ENCODE measurements around the gene KIF3A.

KIF3A gene

DNA sequence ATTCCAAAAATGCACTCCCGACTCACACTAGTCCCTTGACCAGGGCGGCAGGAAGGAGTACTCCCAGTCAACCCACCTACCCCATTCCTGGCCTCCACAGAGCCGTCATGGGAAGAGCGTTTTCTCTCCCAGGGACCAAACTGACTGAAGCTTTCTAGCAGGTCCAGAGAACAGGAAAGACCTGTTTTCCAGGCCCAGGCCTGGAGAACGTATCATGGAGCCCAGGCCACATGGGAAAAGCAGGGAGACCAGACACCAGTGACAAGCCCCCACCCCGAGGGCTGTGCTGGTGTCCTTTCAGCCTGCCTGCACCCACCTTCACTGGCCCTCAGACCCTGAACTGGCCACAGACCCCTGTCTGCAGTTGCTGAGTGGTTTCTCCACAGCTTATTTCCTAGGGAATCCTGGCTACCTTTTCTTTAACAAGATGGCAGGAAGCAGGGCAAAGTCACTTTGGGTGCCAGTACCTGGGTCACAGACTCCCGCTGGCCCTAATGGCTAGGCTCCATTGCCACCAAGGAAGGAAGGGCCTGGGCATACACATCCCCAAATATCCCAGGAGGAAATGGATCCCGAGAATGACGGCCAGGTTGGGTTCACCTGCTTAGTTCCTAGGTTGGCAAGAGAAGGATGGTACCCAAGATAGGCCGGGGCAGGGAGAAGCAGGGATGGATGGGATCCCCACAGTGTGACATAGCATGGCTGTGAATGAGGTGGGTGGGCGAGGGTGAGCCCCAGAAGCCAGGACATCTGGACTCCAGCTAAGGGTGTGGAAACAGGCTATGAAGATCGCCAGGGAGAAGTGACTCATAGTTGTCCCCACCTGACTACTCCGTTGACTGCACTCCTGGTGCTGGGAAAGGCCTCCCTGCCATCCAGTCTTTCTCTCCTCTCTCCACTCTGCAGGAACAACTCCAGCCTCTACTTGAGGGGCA lies 22.0 kb upstream of the KIF3A start:
- H3K4me1 ChIP-seq (ENCODE audit: low read length) = no peaks in the 10 kb centered on the region
- no peak for TF ChIP-seq EZH2 (optimal IDR thresholded peaks at IDR 0.05; ENCODE audit: low read depth, low read length)
- TF ChIP-seq CTCF (IDR thresholded peaks at IDR 0.05; ENCODE audit: low read length) = no peak
- no peak for TF ChIP-seq EZH2phosphoT487 (IDR thresholded peaks at IDR 0.05; ENCODE audit: low read length)
- H3K27me3 ChIP-seq (replicated peaks; ENCODE audit: insufficient read depth, low read length) = no peaks in the 10 kb centered on the region
- no peak overlapping the region for H2AFZ ChIP-seq (ENCODE audit: low read length)
- H3K27ac ChIP-seq (ENCODE audit: low read length) = no peak overlapping the region
- H3K4me3 ChIP-seq (ENCODE audit: low read length) = no peak overlapping the region
- no peak for DNase-seq
- no peaks in the 10 kb centered on the region for H4K20me1 ChIP-seq (ENCODE audit: insufficient read depth, low read length)
- H3K36me3 ChIP-seq (replicated peaks; ENCODE audit: insufficient read depth, low read length) = no peaks in the 10 kb centered on the region
- H3K79me2 ChIP-seq (ENCODE audit: low read length) = no peaks in the 10 kb centered on the region
- H3K9ac ChIP-seq (ENCODE audit: low read length) = no peak overlapping the region
- H3K4me2 ChIP-seq (ENCODE audit: low read depth, low read length) = no peak overlapping the region
- H3K9me3 ChIP-seq (replicated peaks; ENCODE audit: insufficient read depth, low read length) = no peaks in the 10 kb centered on the region
- H3F3A ChIP-seq (ENCODE audit: insufficient read depth, low read length) = no peaks in the 10 kb centered on the region
- no peaks in the 10 kb centered on the region for H3K9me2 ChIP-seq (replicated peaks; ENCODE audit: insufficient read depth, low read length)

- no peak overlapping the region for H3K4me2 ChIP-seq (ENCODE audit: low read depth, low read length)
- H3K27ac ChIP-seq (ENCODE audit: low read length) = no peak overlapping the region
- no peaks in the 10 kb centered on the region for H3F3A ChIP-seq (ENCODE audit: insufficient read depth, low read length)
- H3K4me3 ChIP-seq (ENCODE audit: low read length) = no peak overlapping the region
- H3K9me2 ChIP-seq (replicated peaks; ENCODE audit: insufficient read depth, low read length) = no peaks in the 10 kb centered on the region
- H2AFZ ChIP-seq (ENCODE audit: low read length) = no peak overlapping the region
- no peaks in the 10 kb centered on the region for H3K4me1 ChIP-seq (ENCODE audit: low read length)
- no peaks in the 10 kb centered on the region for H4K20me1 ChIP-seq (ENCODE audit: insufficient read depth, low read length)
- TF ChIP-seq CTCF (IDR thresholded peaks at IDR 0.05; ENCODE audit: low read length) = no peak
- no peak for TF ChIP-seq EZH2 (optimal IDR thresholded peaks at IDR 0.05; ENCODE audit: low read depth, low read length)
- no peak for TF ChIP-seq EZH2phosphoT487 (IDR thresholded peaks at IDR 0.05; ENCODE audit: low read length)
- H3K36me3 ChIP-seq (replicated peaks; ENCODE audit: insufficient read depth, low read length) = no peaks in the 10 kb centered on the region
- DNase-seq = no peak
- no peak overlapping the region for H3K9ac ChIP-seq (ENCODE audit: low read length)
- no peaks in the 10 kb centered on the region for H3K9me3 ChIP-seq (replicated peaks; ENCODE audit: insufficient read depth, low read length)
- no peaks in the 10 kb centered on the region for H3K27me3 ChIP-seq (replicated peaks; ENCODE audit: insufficient read depth, low read length)
- H3K79me2 ChIP-seq (ENCODE audit: low read length) = no peaks in the 10 kb centered on the region
Observed at GRCh38 chr5:132758451-132758850, 21.1 kb upstream of the KIF3A start.

GRCh38 chr5:132756542-132756941 lies 19.2 kb upstream of the KIF3A start:
- Histone ChIP-seq H2AFZ (ENCODE audit: low read length) (no peak overlapping the region), H3K4me2 (ENCODE audit: low read depth, low read length) (no peak overlapping the region), H3K79me2 (ENCODE audit: low read length) (no peaks in the 10 kb centered on the region), H3K27me3 (replicated peaks; ENCODE audit: insufficient read depth, low read length) (no peaks in the 10 kb centered on the region), H3K9me2 (replicated peaks; ENCODE audit: insufficient read depth, low read length) (no peaks in the 10 kb centered on the region), H3K4me3 (ENCODE audit: low read length) (no peak overlapping the region), H4K20me1 (ENCODE audit: insufficient read depth, low read length) (no peaks in the 10 kb centered on the region), H3K4me1 (ENCODE audit: low read length) (no peaks in the 10 kb centered on the region), H3K9me3 (replicated peaks; ENCODE audit: insufficient read depth, low read length) (no peaks in the 10 kb centered on the region), H3K36me3 (replicated peaks; ENCODE audit: insufficient read depth, low read length) (no peaks in the 10 kb centered on the region), H3K9ac (ENCODE audit: low read length) (no peak overlapping the region), H3F3A (ENCODE audit: insufficient read depth, low read length) (no peaks in the 10 kb centered on the region), H3K27ac (ENCODE audit: low read length) (no peak overlapping the region)
- DNase-seq = no peak
- no peak for TF ChIP-seq EZH2 (optimal IDR thresholded peaks at IDR 0.05; ENCODE audit: low read depth, low read length)
- TF ChIP-seq EZH2phosphoT487 (IDR thresholded peaks at IDR 0.05; ENCODE audit: low read length) = no peak
- no peak for TF ChIP-seq CTCF (IDR thresholded peaks at IDR 0.05; ENCODE audit: low read length)

All from MM.1S (cell line).